Measurements from ENCODE around the gene DPP3. TPM values are rescaled to one million over a fixed set of nuclear protein-coding genes. Genes with fewer than 3 reads are reported as not detected.

The DPP3 gene
- total RNA-seq, 4 donors from 2014 or later, result 2.1 to 14.1 (median 8.7) TPM

- H3K27me3 ChIP-seq, result no peaks in the 10 kb centered on the region
- H3K9me3 ChIP-seq, result no peaks in the 10 kb centered on the region
- H3K4me3 ChIP-seq, result no peak overlapping the region
- H3K27ac ChIP-seq, result no peak overlapping the region
- no peaks in the 10 kb centered on the region for H3K4me1 ChIP-seq
- no peak for DNase-seq
- intact Hi-C loops (cut with DNase I; ENCODE audit: low total_unique reads), result no loop called here
- no peaks in the 10 kb centered on the region for H3K36me3 ChIP-seq
- TF ChIP-seq CTCF (IDR thresholded peaks at IDR 0.05) (no peak), POLR2A (IDR thresholded peaks at IDR 0.05) (no peak)
Observed at GRCh38 chr11:66494458-66494857, 14.2 kb downstream of the DPP3 start.

- Histone ChIP-seq H3K27me3 (no peaks in the 10 kb centered on the region), H3K36me3 (no peaks in the 10 kb centered on the region), H3K4me1 (no peaks in the 10 kb centered on the region), H3K4me3 (no peak overlapping the region), H3K9me3 (no peaks in the 10 kb centered on the region), H3K27ac (no peak overlapping the region)
- TF ChIP-seq POLR2A (IDR thresholded peaks at IDR 0.05), result no peak
- TF ChIP-seq CTCF (IDR thresholded peaks at IDR 0.05), result no peak
- DNase-seq, result no peak
- intact Hi-C loops (cut with DNase I; ENCODE audit: low total_unique reads), result no loop called here
Observed at GRCh38 chr11:66494935-66495334, 14.7 kb downstream of the DPP3 start.

- Histone ChIP-seq H3K4me1 (no peaks in the 10 kb centered on the region), H3K4me3 (no peak overlapping the region), H3K27me3 (no peaks in the 10 kb centered on the region), H3K36me3 (no peaks in the 10 kb centered on the region), H3K27ac (no peak overlapping the region), H3K9me3 (no peaks in the 10 kb centered on the region)
- TF ChIP-seq POLR2A (IDR thresholded peaks at IDR 0.05) (no peak), CTCF (IDR thresholded peaks at IDR 0.05) (no peak)
- intact Hi-C loops (cut with DNase I; ENCODE audit: low total_unique reads), result no loop called here
- no peak for DNase-seq
Observed at GRCh38 chr11:66495401-66495854, 15.2 kb downstream of the DPP3 start.

- no peaks in the 10 kb centered on the region for H3K27me3 ChIP-seq
- intact Hi-C loops (cut with DNase I; ENCODE audit: low total_unique reads), result no loop called here
- no peak for DNase-seq
- TF ChIP-seq CTCF (IDR thresholded peaks at IDR 0.05), result no peak
- no peaks in the 10 kb centered on the region for H3K4me1 ChIP-seq
- H3K36me3 ChIP-seq, result no peaks in the 10 kb centered on the region
- H3K4me3 ChIP-seq, result no peak overlapping the region
- no peaks in the 10 kb centered on the region for H3K9me3 ChIP-seq
- H3K27ac ChIP-seq, result no peak overlapping the region
Observed at GRCh38 chr11:66497206-66497605, 17.0 kb downstream of the DPP3 start.

- H3K27ac ChIP-seq, result no peak overlapping the region
- no peak for DNase-seq
- no peaks in the 10 kb centered on the region for H3K4me1 ChIP-seq
- H3K36me3 ChIP-seq, result no peaks in the 10 kb centered on the region
- no peaks in the 10 kb centered on the region for H3K9me3 ChIP-seq
- H3K27me3 ChIP-seq, result no peaks in the 10 kb centered on the region
- TF ChIP-seq POLR2A (IDR thresholded peaks at IDR 0.05) (no peak), CTCF (IDR thresholded peaks at IDR 0.05) (no peak)
- no peak overlapping the region for H3K4me3 ChIP-seq
- intact Hi-C loops (cut with DNase I; ENCODE audit: low total_unique reads), result no loop called here
Observed at GRCh38 chr11:66498506-66498905, 18.3 kb downstream of the DPP3 start.
